Measurements from ENCODE around the gene CHTF18. TPM values are rescaled to one million over a fixed set of nuclear protein-coding genes. Genes with fewer than 3 reads are reported as not detected.

Gene CHTF18
- total RNA-seq, 6 experiments from 2014 or later: 2.9 to 7.8 (median 4.6) TPM

- H3K4me1 ChIP-seq: no peaks in the 10 kb centered on the region
- H3K36me3 ChIP-seq: no peaks in the 10 kb centered on the region
- no peak overlapping the region for H3K27ac ChIP-seq
- H3K9me3 ChIP-seq: no peaks in the 10 kb centered on the region
- TF ChIP-seq POLR2A (IDR thresholded peaks at IDR 0.05): no peak
- no peak for TF ChIP-seq CTCF (IDR thresholded peaks at IDR 0.05)
- intact Hi-C loops (cut with DNase I): no loop called here
- ATAC-seq (no peak), DNase-seq (no peak)
- no peaks in the 10 kb centered on the region for H3K27me3 ChIP-seq
- no peak overlapping the region for H3K4me3 ChIP-seq
- no CpG with 5 or more reads among the region's 2 CpGs for WGBS (ENCODE audit: insufficient coverage, low coverage, low lambda C conversion rate, missing lambda C conversion rate)
These were observed 8.7 kb downstream of the CHTF18 start for GRCh38 chr16:797120-797420.

GRCh38 chr16:797686-798085, 9.3 kb downstream of the CHTF18 start:
- no peak for TF ChIP-seq POLR2A (IDR thresholded peaks at IDR 0.05)
- TF ChIP-seq CTCF (IDR thresholded peaks at IDR 0.05): no peak
- H3K4me3 ChIP-seq: no peak overlapping the region
- H3K4me1 ChIP-seq: no peaks in the 10 kb centered on the region
- intact Hi-C loops (cut with DNase I): no loop called here
- H3K27ac ChIP-seq: no peak overlapping the region
- ATAC-seq: no peak
- no peak for DNase-seq
- no peaks in the 10 kb centered on the region for H3K36me3 ChIP-seq
- H3K9me3 ChIP-seq: no peaks in the 10 kb centered on the region
- WGBS (ENCODE audit: insufficient coverage, low coverage, low lambda C conversion rate, missing lambda C conversion rate): 100% methylated on average over 6 of the region's 22 CpGs
- H3K27me3 ChIP-seq: no peaks in the 10 kb centered on the region

GRCh38 chr16:798666-799065, 10.2 kb downstream of the CHTF18 start:
- no peaks in the 10 kb centered on the region for H3K36me3 ChIP-seq
- no peak for TF ChIP-seq CTCF (IDR thresholded peaks at IDR 0.05)
- no peak for TF ChIP-seq POLR2A (IDR thresholded peaks at IDR 0.05)
- 89% methylated on average over 4 of the region's 19 CpGs for WGBS (ENCODE audit: insufficient coverage, low coverage, low lambda C conversion rate, missing lambda C conversion rate)
- no peaks in the 10 kb centered on the region for H3K4me1 ChIP-seq
- ATAC-seq (no peak), DNase-seq (no peak)
- H3K9me3 ChIP-seq: no peaks in the 10 kb centered on the region
- no peak overlapping the region for H3K27ac ChIP-seq
- no peaks in the 10 kb centered on the region for H3K27me3 ChIP-seq
- H3K4me3 ChIP-seq: no peak overlapping the region
- intact Hi-C loops (cut with DNase I): no loop called here

GRCh38 chr16:799111-799947, 10.9 kb downstream of the CHTF18 start:
- Histone ChIP-seq H3K27me3 (no peaks in the 10 kb centered on the region), H3K27ac (no peak overlapping the region), H3K36me3 (no peaks in the 10 kb centered on the region), H3K4me3 (no peak overlapping the region), H3K9me3 (no peaks in the 10 kb centered on the region), H3K4me1 (no peaks in the 10 kb centered on the region)
- TF ChIP-seq CTCF (IDR thresholded peaks at IDR 0.05) (no peak), POLR2A (IDR thresholded peaks at IDR 0.05) (no peak)
- intact Hi-C loops (cut with DNase I): no loop called here
- ATAC-seq (peak in 1 of 4 donors; percentile 18), DNase-seq (no peak)
- no CpG with 5 or more reads among the region's 22 CpGs for WGBS (ENCODE audit: insufficient coverage, low coverage, low lambda C conversion rate, missing lambda C conversion rate)

Data from right lobe of liver (tissue), 6 donors.